Nucleus accumbens (tissue), 56 donors: Measurements from ENCODE around the gene NAALADL2.
"Not testable (repeated sequence)": the region's sequence is repeated elsewhere in the genome, so short reads cannot be mapped to it uniquely, and the experiment has no call there.

Experiments
- DNase-seq, 56 donors: peaks; one replicate each; lab custom pipeline; 2025; lab: John Stamatoyannopoulos, UW

The NAALADL2 gene

DNA sequence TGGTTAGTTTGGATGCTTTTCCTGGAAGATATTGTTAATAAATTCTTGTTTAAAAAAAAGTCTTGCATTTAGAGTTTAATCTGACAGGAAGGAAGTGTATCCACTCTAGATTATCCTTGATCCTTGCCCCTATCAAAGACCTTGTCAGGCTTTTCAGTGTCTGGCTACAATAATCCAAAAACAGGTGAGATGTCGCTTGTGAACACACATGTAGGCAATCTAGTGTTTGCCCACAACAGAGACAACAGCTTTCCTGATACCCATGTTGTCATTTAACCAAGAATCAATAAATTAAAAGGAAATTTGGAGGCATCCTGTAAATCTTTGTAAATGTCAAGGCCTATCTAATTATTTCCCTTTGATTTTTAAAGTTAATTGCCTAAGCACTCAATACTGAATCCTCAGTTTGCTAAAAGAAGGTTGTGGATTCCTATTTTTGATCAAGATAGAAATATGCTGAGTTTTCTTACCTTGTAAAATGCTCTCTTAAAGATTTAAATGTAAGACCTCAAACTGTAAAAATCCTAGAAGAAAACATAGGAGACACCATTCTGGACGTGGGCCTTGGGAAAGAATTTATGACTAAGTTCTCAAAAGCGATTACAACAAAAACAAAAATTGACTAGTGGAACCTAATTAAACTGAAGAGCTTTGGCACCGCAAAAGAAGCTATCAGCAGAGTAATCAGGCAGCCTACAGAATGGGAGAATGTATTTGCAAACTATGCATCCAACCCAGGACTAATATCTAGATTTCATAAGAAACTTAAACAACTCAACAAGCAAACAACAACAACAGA lies 207.7 kb downstream of the NAALADL2 start:
- DNase-seq, result no peak

DNA sequence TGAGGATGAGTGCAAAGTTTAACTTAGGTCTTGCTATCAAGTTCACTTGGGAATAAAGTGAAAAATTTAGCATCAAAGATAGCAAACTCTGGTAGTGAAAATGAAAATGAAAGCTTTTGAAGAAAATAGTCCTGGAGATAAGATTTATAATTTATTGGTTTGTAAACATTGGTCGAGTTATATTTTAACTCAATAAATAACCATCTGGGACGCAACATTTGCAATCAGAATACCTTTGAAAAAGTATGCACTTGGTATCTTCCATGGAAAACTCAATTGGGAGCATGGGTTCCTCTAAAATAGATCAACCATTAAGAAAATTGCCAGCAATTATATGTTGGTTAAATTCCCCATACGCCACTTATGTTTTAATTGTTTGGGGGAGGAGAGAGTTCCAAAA lies 209.5 kb downstream of the NAALADL2 start:
- no peak for DNase-seq

DNA sequence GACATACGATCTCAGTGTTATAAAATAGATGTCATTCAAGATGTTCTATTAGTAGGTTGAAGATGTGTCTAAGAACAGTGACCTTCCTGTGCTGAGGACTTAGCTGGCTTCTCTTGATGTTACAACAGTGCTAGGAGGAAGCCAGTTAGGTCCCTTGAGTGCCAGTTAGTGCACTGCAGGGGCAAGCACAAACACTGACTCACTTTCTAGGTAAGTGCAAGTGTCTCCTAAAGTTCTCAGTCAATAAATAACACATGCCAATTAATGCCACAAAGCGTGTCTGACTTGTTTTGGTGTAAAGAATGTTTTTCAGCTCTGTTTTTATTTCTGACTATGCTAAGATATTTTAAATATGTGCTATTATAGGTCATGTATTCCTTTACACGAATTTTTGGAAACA lies 211.8 kb downstream of the NAALADL2 start:
- DNase-seq, result no peak

DNA sequence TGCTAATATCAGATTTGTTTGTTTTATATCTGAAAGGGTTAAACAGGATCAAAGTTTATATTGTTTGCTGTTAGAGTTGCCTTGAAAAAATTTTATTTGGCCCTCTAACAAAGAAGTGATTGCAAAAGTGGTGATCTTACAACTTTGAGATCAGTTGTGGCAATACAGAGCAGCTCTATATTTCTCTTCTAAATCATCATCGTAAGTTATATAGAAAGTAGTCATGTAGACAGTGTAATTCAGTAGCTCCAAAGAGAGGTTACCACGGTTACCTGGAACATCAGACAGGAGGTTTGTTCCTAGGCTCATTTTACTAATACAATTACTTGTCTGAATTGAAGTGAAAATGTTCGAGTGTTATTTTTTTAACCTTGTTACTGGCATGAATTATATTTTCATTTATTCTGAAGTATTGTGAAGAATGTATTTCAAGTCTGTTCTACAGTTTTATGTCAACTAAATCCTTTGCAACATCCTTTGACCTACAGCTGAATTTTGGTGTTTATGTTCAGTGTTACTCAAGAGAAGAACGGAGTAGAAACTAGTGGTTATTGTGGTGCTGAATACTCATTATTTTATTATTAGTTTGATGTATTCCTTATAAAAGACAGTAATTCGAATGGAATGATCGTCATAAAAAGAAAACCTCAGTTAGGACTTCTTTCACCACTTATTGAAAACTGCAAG lies 214.2 kb downstream of the NAALADL2 start:
- no peak for DNase-seq

GRCh38 chr3:175075269-175075668 lies 216.1 kb downstream of the NAALADL2 start:
- DNase-seq, result no peak

- no peak for DNase-seq
Measured at GRCh38 chr3:175077216-175077615, 218.1 kb downstream of the NAALADL2 start.

GRCh38 chr3:175082631-175083030 lies 223.5 kb downstream of the NAALADL2 start:
- DNase-seq, result no peak

DNA sequence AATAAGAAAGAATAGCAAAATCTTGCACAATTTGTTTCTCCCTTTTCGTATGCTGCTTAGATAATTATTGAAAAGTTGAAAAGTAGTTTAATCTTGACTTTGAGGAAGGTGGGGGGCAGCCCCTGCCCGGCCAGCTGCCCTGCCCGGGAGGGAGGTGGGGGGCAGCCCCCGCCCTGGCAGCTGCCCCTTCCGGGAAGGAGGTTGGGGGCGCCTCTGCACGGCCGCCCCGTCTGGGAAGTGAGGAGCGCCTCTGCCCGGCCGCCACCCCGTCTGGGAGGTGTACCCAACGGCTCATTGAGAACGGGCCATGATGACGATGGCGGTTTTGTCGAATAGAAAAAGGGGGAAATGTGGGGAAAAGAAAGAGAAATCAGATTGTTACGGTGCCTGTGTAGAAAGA lies 228.0 kb downstream of the NAALADL2 start:
- DNase-seq, result not testable (repeated sequence)

- DNase-seq, result no peak
Measured at GRCh38 chr3:175088766-175089380, 229.7 kb downstream of the NAALADL2 start.

DNA sequence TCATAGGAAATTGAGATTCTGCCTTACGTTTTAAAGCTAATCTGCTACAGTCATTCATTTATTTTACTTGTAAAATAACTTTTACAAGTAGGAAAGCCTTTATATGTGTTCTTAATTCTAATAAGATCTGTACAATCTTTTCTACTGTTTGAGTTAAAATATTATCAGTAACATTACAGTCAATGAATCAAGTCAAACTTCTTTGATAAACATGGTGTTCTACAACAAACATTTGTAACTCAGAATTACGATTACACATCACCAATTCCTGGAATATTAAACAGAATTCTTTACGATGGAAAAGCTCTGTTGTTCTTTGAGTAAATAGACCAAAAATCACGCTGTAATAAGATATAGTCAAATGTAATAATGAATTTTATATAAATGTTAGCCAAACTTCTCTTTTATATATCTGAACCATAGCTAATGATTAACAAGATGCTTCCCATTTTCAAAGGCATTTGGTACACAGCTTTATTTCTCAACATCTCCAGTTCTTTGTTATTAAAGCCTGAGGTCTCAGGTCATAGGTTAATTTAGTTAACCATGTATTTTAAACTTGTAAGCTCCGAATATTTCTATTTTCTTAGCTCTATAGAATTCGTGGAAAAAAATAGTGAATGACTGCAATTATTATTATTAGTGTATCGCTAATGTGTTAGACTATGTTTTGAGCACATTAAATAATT lies 232.4 kb downstream of the NAALADL2 start:
- DNase-seq, result no peak

DNA sequence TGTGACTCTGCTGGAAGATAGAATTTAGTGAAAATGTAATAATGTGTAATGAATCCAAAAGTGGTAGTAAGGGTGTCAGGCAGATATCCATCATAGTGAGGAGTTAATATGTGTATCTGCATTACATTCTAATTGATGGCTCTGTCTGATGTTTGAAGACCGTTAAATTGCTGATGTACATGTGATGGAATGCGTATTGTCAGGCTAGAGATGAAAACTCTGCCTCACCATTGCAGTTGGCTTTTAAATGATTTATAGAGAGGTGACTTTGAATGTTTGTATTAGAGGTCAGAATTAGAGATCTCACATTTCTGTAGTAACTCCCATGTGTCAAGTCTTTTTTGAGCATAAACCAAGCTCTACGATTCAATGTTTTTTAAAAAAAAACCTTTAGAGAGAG lies 234.6 kb downstream of the NAALADL2 start:
- DNase-seq, result no peak

DNA sequence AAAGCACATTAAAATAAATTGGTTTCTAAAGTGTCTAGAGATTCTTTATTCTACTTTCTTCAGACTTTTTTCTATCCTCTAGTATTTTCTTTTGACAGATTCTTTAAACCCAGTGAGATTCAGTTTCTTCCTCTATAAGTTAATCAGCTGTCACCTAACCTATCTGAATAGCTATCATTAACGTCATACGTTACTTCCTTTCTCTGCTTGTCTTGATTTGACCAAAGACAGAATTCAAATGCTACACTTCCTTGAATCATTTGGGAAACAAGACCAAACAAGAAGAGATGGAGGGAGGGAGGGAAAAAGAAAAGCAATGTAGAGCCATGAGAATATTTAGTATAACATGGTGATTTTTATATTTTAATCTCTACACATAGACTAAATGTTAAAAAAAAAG lies 235.2 kb downstream of the NAALADL2 start:
- DNase-seq, result no peak

GRCh38 chr3:175098644-175099043 lies 239.5 kb downstream of the NAALADL2 start:
- DNase-seq, result no peak

DNA sequence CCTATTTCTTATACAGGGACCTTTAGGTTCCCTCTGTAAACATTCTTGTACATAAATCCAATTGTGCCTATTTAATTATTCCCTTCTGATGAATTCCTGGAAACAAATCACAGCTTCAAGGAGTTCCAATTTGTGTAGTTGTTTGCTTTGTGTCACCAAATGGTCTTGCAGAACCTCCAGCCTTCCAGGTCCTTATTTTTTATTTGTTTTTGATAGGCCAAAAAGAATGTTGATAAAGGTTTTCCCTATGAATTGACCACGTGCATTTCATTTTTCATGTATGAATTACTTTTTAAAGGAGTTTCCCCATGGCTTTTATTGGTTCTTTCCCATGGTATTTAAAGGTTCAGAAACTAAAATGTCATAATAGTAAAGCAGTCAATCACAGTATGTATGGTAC lies 243.0 kb downstream of the NAALADL2 start:
- DNase-seq, result no peak

DNA sequence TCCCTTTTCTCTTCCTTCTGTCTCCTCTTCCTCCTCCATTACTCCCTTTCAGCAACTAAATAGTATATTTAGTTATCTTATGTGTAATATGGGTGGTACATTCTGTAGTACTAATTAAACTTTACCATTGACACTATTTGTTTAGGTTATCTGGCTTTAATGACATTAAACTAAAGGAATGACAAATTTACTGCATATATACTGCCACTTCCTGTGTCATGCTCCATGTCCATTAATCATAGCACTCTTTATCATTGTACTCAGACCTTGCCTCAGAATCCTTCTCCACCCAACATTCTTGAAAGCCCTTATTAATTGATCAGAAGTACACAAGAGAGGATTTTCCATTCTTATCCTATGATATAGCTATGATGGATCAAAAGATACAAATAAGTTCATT lies 244.2 kb downstream of the NAALADL2 start:
- no peak for DNase-seq

GRCh38 chr3:175105066-175105465 lies 245.9 kb downstream of the NAALADL2 start:
- DNase-seq, result no peak

DNA sequence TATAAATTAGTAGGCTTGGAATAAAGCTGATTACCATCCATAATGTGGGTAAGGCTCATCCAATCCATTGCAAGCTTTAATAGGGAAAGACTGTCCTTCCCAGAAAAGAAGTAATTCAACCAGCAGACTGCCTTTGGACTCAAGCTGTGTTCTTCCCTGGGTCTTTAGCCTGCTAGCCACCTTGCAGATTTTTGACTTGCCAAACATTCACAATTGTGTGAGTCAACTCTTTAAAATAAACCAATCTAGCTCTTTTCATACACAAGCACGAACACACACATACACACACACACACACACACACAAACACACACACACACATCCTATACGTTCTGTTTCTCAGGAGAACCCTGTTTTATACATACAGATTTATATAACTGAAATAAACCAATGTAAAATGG lies 248.1 kb downstream of the NAALADL2 start:
- DNase-seq, result no peak

GRCh38 chr3:175107995-175108394 lies 248.9 kb downstream of the NAALADL2 start:
- DNase-seq, result no peak

- DNase-seq, result no peak
Measured at GRCh38 chr3:175108613-175109151, 249.5 kb downstream of the NAALADL2 start.

- no peak for DNase-seq
Measured at GRCh38 chr3:175111036-175111435, 251.9 kb downstream of the NAALADL2 start.
